Stimulated activated CD8-positive, alpha-beta memory T cell treated with anti-CD3 and anti-CD28 coated beads, Interleukin-7, amount 100 ng/mL, for 4 hours (primary cell): ENCODE measurements around the gene DNAH7.
"Not testable (repeated sequence)": the region's sequence is repeated elsewhere in the genome, so short reads cannot be mapped to it uniquely, and the experiment has no call there.

Experiments used
- DNase-seq, 2 donors: peaks; one replicate each; pipeline ENCODE4 v3.0.0-alpha.2; 2020; ENCODE audit warnings: low read depth in 2 of 2

DNAH7 gene

GRCh38 chr2:195730912-195731311 lies 337.7 kb downstream of the DNAH7 start:
- DNase-seq: no peak

GRCh38 chr2:195727106-195727505 lies 341.5 kb downstream of the DNAH7 start:
- DNase-seq: no peak

- DNase-seq: no peak
Observed at GRCh38 chr2:195722075-195722474, 346.6 kb downstream of the DNAH7 start.

- DNase-seq: no peak
Observed at GRCh38 chr2:195721042-195721441, 347.6 kb downstream of the DNAH7 start.

GRCh38 chr2:195716466-195716865 lies 352.2 kb downstream of the DNAH7 start:
- no peak for DNase-seq

GRCh38 chr2:195711478-195711877 lies 357.2 kb downstream of the DNAH7 start:
- DNase-seq: no peak

- DNase-seq: no peak
Observed at GRCh38 chr2:195709901-195710806, 358.5 kb downstream of the DNAH7 start.

- no peak for DNase-seq
Observed at GRCh38 chr2:195706161-195706900, 362.3 kb downstream of the DNAH7 start.

GRCh38 chr2:195700480-195700879 lies 368.2 kb downstream of the DNAH7 start:
- DNase-seq: no peak

- DNase-seq: no peak
Observed at GRCh38 chr2:195697681-195698220, 370.9 kb downstream of the DNAH7 start.

GRCh38 chr2:195696012-195696411 lies 372.6 kb downstream of the DNAH7 start:
- DNase-seq: no peak

GRCh38 chr2:195695002-195695631 lies 373.5 kb downstream of the DNAH7 start:
- no peak for DNase-seq

GRCh38 chr2:195694553-195694952 lies 374.1 kb downstream of the DNAH7 start:
- DNase-seq: no peak

- DNase-seq: not testable (repeated sequence)
Observed at GRCh38 chr2:195692531-195692930, 376.1 kb downstream of the DNAH7 start.
